HL-60 (cell line): ENCODE data around the gene DNAJC17.

Experiments used
- DNase-seq, 2 experiments: peaks; one replicate each; pipeline ENCODE4 v3.0.0-alpha.2; 2010 to 2020; ENCODE audit warnings: low read depth in 1 of 2, low spot score in 1 of 2
- H3K27ac ChIP-seq: fragments of 250-450 bp; sonication (Bioruptor Pico); replicated peaks from 2 replicates; pipeline ENCODE4 v1.5.1; 2020; ENCODE audit warnings: mild to moderate bottlenecking, moderate library complexity
- H3K27me3 ChIP-seq: fragments of 250-450 bp; sonication (Bioruptor Pico); 2 replicates; pipeline ENCODE4 v1.5.1; 2021; ENCODE audit warnings: mild to moderate bottlenecking, moderate library complexity; ENCODE audit not compliant: insufficient read depth, poor library complexity, severe bottlenecking
- H3K4me3 ChIP-seq: replicated peaks from 2 replicates; pipeline ENCODE4 v1.5.1; 2011; ENCODE audit warnings: mild to moderate bottlenecking, control low read depth, low read length; ENCODE audit not compliant: insufficient read depth
- CTCF ChIP-seq: IDR thresholded peaks from one replicate; pipeline ENCODE4 v1.5.1; 2011; ENCODE audit warnings: low read length, control low read depth, inconsistent platforms; ENCODE audit not compliant: insufficient read depth
- GABPA ChIP-seq: IDR thresholded peaks from 2 replicates; pipeline ENCODE4 v1.6.1; 2012; ENCODE audit warnings: low read depth
- POLR2AphosphoS5 ChIP-seq: IDR thresholded peaks from 2 replicates; pipeline ENCODE4 v1.6.1; 2012; ENCODE audit warnings: low read depth
- REST ChIP-seq: IDR thresholded peaks from 2 replicates; pipeline ENCODE4 v1.6.1; 2012; ENCODE audit warnings: low read depth; ENCODE audit not compliant: insufficient replicate concordance
- SPI1 ChIP-seq: IDR thresholded peaks from 2 replicates; pipeline ENCODE4 v1.6.1; 2012; ENCODE audit warnings: low read depth, mild to moderate bottlenecking, borderline replicate concordance

The DNAJC17 gene

DNA sequence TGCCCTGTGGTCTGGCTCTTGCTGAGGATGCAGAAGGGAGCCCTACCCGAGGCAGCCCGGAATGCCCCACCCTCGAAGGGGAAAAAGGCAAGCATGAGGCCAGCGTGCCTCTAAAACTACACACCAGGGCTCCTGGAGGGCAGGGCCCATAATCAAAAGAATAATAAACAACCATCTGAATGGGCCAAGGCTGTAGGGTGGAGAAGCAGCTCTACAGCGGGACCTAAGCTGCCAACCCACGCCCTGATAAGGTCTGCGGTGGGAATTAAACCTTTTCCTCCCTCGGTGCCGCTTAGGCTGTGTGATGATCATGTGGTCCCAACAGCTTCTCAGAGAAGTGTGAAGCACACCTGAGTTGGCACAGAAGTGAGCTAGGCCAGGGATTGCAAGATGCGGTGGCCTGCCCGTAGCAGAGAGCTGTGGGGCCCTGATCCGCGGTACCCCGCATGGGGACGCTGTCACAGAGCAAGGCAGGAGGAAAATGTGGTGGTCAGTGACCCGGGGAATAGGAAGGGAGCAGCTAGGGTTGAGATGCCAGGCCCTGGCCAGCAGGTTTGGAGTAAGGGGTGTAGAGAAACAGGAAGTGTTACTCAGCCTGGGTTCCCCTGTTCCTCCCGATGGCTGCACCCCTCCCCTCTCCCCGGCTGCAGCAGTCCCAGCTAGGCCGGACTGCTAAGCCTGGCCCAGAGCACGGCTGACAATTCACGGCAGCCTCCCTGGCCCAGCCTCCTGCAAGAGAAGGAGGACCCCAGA is 38.6 kb downstream of the DNAJC17 start:
- Histone ChIP-seq H3K27ac (peak overlapping the region; percentile 70), H3K4me3 (peak overlapping the region; percentile 11), H3K27me3 (no peaks in the 10 kb centered on the region)
- TF ChIP-seq SPI1 (peak; percentile 85), REST (no peak), CTCF (no peak), GABPA (peak; percentile 71), POLR2AphosphoS5 (0 out of 2 replicates have a peak, but pooled peaks have one; percentile 33)
- peak; percentile 58 to 68 for DNase-seq

GRCh38 chr15:40767838-40768500 is 39.3 kb downstream of the DNAJC17 start:
- no peak for DNase-seq
- H3K27ac ChIP-seq: peak overlapping the region; percentile 70
- TF ChIP-seq SPI1 (no peak), REST (no peak), POLR2AphosphoS5 (no peak), CTCF (no peak)
- no peaks in the 10 kb centered on the region for H3K27me3 ChIP-seq
- no peak overlapping the region for H3K4me3 ChIP-seq

DNA sequence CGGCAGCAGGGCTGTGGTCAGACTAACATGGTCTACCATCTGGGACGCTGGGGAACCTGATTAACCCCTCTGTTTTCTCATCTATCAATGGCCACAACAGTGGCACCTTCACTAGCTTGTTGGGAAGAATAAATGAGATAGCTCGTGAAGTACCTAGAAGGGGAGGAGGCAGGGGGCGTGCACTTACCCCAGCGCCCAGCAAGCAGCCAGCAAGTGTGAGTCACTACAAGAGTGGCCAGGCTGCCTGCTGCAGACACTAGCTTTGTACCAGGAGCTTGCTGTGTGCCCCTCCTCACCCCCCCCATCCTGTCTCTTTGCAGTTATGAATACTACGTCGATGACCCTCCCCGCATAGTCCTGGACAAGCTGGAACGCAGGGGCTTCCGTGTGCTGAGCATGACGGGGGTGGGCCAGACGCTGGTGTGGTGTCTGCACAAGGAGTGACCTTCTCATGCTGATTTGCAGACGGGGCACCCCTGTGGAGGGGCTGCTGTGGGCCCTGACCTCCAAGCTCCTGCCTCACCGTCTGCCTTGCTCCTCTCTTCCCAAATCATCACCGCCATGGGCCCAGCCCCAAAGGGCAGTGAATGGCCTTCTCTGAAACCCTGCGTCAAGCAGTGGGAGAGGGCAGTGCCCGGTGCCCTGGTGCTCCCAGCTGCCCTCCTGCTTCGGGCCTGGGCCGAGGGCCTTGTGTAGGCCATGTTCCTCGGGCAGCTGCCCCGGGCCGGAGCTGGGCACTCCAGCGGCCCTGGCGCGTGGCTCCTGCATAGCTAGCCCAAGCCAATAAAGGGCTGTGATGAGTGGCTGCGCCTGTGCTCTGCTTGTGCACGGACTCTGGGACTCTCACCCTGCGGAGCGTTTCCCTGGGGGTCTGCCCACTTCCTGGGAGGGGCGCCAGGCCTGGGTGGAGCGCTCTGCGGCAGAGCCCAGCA is 40.1 kb downstream of the DNAJC17 start:
- TF ChIP-seq CTCF (no peak), GABPA (no peak), SPI1 (no peak), REST (no peak), POLR2AphosphoS5 (0 out of 2 replicates have a peak, but pooled peaks have one; percentile 3)
- Histone ChIP-seq H3K4me3 (no peak overlapping the region), H3K27ac (no peak overlapping the region), H3K27me3 (no peaks in the 10 kb centered on the region)
- no peak for DNase-seq
